Dermis microvascular lymphatic vessel endothelial cell (primary cell): Measurements from ENCODE around the gene TRIM9. TPM values are rescaled to one million over a fixed set of nuclear protein-coding genes. Genes with fewer than 3 reads are reported as not detected.

Experiments used
- DNase-seq, 2 donors: peaks; one replicate each; pipeline versions ENCODE4 v3.0.0 to v3.0.0-alpha.2; 2010; ENCODE audit warnings: low read depth in 2 of 2
- total RNA-seq: library from RNA; depleted of rRNA; stranded (reverse); fragments of >200 nt; gene quantifications from 2 replicates; pipeline ENCODE4 v1.2.1, GENCODE V29; 2014

TRIM9 gene
- total RNA-seq, 1 donor from 2014 or later: under 0.01 TPM

GRCh38 chr14:50936882-50937281, 158.0 kb downstream of the TRIM9 start:
- DNase-seq: no peak

DNA sequence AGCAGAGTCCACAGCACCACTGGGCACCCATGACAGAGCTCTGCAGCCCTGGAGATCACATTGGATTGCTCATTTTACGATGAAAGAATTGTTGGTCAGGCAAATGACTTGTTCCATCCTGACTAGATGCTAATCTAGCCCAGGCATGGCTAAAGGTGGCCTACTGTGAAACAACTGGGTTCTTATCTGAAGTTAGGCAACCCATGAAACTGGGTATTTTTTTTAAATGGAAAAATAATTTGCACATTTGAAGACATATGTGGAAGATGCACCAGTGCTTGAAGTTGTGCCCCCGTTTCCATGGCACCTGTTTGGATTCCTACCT, 158.9 kb downstream of the TRIM9 start:
- DNase-seq: no peak

DNA sequence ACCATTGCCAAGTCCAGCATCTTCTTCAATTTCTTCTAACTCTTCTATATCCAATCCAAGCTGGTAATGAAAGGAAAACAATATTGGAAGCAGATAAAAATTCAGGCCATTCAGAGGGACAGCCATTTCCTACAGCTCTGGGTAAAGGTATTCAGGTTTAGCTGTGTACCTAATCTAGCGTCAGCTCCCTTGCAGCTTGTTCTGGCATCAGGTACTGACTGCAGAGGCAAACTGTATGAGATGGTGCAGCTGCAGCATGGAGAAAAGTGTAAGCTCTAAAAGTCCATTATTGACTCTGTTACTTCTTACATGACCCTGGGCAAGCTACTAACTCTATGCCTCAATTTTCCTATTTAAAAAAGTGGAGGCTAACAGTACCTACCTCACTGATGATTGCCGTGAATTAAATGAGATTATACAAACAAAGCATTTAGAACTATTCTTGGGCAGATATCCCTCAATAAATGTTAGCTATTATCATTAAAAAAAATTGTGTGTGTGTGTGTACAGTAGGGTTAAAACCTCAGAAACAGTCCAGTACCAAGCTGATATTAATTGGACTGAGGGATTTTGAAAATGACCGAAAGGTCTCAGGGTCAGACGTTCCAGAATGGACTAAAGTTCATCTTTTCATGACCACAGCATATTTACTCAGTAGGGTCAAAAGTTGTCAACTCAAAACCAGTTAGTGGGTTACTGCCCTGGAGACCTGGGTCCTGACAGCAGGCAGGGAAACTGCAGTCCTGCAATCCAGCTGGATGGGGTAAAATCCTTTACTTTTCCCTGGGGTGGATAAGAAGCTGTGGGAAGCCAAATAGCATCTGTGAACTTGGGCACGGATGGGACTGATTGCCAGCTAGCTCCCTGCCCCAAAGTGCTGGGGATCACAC, 159.5 kb downstream of the TRIM9 start:
- DNase-seq: no peak

DNA sequence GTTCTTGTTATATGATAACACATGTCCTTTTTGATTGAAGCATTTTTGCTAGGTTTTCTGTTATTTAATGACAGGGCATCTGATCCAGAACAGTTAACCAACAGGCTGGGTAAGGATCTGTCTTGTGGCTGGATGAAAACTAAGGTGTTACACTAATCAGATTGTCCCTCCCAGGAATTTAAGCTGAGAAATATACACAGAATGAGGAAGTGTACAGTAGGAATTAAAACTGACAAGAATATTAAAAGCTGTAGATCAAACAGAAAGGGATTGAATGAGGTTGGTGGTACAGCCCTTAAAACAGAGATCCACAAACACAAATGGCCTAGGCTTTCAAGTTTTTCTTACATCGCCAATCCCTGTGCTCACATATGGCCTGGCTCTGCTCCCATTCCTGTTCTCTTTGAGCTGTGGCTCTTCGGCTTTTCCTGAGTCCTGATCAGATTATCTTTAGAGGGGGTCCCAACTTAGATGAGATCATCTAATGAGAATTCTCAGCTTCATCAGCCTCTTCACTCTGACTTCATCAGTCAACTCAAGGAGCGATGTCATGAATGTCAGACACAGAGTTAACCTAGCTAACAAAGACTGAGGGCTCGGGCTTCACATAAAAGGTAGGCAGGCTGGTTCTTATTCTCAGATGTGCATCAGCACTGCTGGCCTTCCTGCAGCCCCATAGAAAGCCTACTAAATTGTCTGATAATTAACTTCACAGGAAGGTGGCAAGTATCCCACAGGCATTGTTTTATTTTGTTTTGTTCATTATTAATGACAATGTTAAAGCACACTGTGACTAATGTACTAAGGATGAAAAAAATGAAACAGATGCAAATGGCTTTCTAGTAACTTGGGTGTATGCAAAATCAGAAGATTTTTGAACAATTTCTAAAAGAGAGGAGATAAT, 162.1 kb downstream of the TRIM9 start:
- no peak for DNase-seq

DNA sequence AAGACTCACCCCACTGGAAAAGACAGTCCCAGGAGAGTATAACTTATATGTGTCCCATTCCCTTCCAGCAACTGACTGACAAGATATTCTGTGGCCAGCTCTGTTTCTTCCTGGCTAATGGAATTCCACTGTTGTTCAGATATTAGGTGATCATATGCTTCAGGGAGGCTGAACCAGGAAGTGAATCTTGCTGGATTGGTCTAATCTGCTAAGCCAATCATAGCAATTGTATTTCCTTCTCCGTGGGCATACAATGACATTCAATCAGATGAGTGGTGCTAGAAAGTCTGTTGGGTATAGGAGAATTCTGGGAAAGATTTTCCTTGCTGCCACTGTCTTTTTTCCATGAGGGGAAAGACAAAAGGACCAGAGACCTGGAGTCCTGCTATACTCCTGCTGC, 162.7 kb downstream of the TRIM9 start:
- no peak for DNase-seq

DNA sequence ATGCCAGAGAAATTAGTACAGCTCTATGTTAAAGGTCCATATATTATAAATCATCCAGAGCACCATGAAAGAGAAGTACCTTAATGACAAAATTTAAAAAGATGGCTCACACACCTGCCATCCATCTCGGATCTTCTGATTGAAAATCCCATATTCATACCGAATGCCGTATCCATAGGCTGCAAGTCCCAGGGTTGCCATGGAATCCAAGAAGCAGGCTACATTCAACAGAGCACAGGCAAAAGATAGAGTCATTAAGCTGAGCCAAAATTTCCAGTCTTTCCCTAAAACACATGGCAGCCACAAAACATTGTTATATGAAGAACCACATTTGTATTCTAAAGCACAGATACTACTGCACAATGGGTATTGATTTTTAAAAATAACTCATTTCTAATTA, 163.3 kb downstream of the TRIM9 start:
- DNase-seq: no peak

DNA sequence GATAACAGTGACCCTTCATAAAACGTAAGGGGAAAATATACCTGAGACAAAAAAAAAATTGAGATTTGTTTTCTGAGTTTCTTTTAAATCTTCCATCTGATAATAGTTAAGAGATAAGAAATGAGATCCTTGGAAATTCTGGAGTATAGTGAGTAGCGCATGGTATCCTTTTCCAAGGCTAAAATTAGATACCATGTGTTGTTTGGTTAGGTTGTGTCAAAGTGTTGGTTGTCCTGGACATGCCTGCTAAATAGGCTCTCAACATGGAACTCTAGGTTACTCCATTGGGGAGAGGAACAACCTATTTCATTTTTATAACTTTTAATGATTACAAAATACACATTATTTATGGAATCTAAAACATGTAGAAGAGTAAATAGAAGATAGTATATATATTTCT, 165.4 kb downstream of the TRIM9 start:
- no peak for DNase-seq

- no peak for DNase-seq
These were observed 166.8 kb downstream of the TRIM9 start for GRCh38 chr14:50928002-50928635.

- DNase-seq: peak in 1 of 2 donors; percentile 49
These were observed 168.0 kb downstream of the TRIM9 start for GRCh38 chr14:50926851-50927386.

Other genes with a start within 250 kb of the TRIM9 start
- not detected in 2 replicates for gene ABHD12B, start 223.1 kb downstream of the TRIM9 start, total RNA-seq
- gene PYGL, start 150.6 kb downstream of the TRIM9 start, total RNA-seq: 73.3 and 82.7 TPM in 2 replicates
- gene TMX1, start 145.1 kb upstream of the TRIM9 start, total RNA-seq: 32.4 and 43.3 TPM in 2 replicates